IMR-90 (cell line): ENCODE results near the gene BAIAP2. TPM values are rescaled to one million over a fixed set of nuclear protein-coding genes. Genes with fewer than 3 reads are reported as not detected.

Source experiments
- ATAC-seq: fragments of 200-7000 bp; cut with Tn5 transposase; 2 replicates; pipeline ENCODE4 v1.9.1; 2020; ENCODE audit warnings: low read depth, mild to moderate bottlenecking, moderate library complexity
- BruUV-seq: library from RNA; stranded (reverse); fragments of 400-500 nt; replicated peaks from 2 replicates; lab custom pipeline; 2021; lab: Mats Ljungman, UMichigan
- CTCF ChIA-PET: fragments of 300-600 bp; formaldehyde crosslinking; extraction: SDS; loops from one replicate; lab custom pipeline; 2021; ENCODE audit warnings: antibody characterized with exemption; lab: Yijun Ruan, JAX
- POLR2A ChIA-PET: fragments of 300-600 bp; sonication (Branson Sonifier 250); formaldehyde crosslinking; loops from one replicate; lab custom pipeline; 2022; ENCODE audit warnings: antibody characterized with exemption; ENCODE audit not compliant: unreplicated experiment; lab: Charles Lee
- DNase-seq: peaks from one replicate; pipeline ENCODE4 v3.0.0; 2013
- H2AFZ ChIP-seq: replicated peaks from 2 replicates; pipeline ENCODE3; 2013; ENCODE audit warnings: low read length, mild to moderate bottlenecking; ENCODE audit not compliant: poor library complexity
- H2AK5ac ChIP-seq: 2 replicates; pipeline ENCODE4 v1.6.1; 2013; ENCODE audit warnings: low read depth, low read length, inconsistent platforms
- H2AK9ac ChIP-seq: replicated peaks from 2 replicates; pipeline ENCODE3; 2013; ENCODE audit warnings: mild to moderate bottlenecking, low read depth, low read length, moderate library complexity; ENCODE audit not compliant: poor library complexity
- H2BK120ac ChIP-seq: 2 replicates; pipeline ENCODE4 v1.6.1; 2013; ENCODE audit warnings: low read depth, low read length, inconsistent platforms
- H2BK15ac ChIP-seq: 3 replicates; pipeline ENCODE4 v1.6.1; 2013; ENCODE audit warnings: low read depth, low read length, inconsistent platforms
- H2BK20ac ChIP-seq: 2 replicates; pipeline ENCODE4 v1.6.1; 2013; ENCODE audit warnings: low read depth, mild to moderate bottlenecking, inconsistent platforms, low read length, moderate library complexity
- H2BK5ac ChIP-seq: 2 replicates; pipeline ENCODE4 v1.6.1; 2013; ENCODE audit warnings: mild to moderate bottlenecking, low read depth, low read length, inconsistent platforms; ENCODE audit not compliant: poor library complexity, severe bottlenecking
- H3K14ac ChIP-seq: replicated peaks from 2 replicates; pipeline ENCODE4 v1.6.1; 2013; ENCODE audit warnings: low read depth, low read length, inconsistent platforms
- H3K18ac ChIP-seq: 2 replicates; pipeline ENCODE4 v1.6.1; 2013; ENCODE audit warnings: low read depth, low read length, control low read depth
- H3K23ac ChIP-seq: 2 replicates; pipeline ENCODE4 v1.6.1; 2013; ENCODE audit warnings: low read depth, low read length, inconsistent platforms
- H3K27ac ChIP-seq: 2 replicates; pipeline ENCODE4 v1.5.1; 2013; ENCODE audit warnings: mild to moderate bottlenecking, control low read depth, low read length; ENCODE audit not compliant: insufficient read depth
- H3K27me3 ChIP-seq: 2 replicates; pipeline ENCODE4 v1.6.1; 2013; ENCODE audit warnings: low read length; ENCODE audit not compliant: control insufficient read depth, insufficient read depth
- H3K36me3 ChIP-seq: 2 replicates; pipeline ENCODE4 v1.6.1; 2013; ENCODE audit warnings: low read length, mixed read lengths; ENCODE audit not compliant: control insufficient read depth, insufficient read depth
- H3K4ac ChIP-seq: 2 replicates; pipeline ENCODE4 v1.6.1; 2013; ENCODE audit warnings: low read depth, low read length, inconsistent platforms
- H3K4me1 ChIP-seq: 2 replicates; pipeline ENCODE4 v1.6.1; 2013; ENCODE audit warnings: low read length, mixed read lengths; ENCODE audit not compliant: control insufficient read depth, insufficient read depth
- H3K4me2 ChIP-seq: 2 replicates; pipeline ENCODE4 v1.6.1; 2013; ENCODE audit warnings: low read depth, mild to moderate bottlenecking, control low read depth, low read length, moderate library complexity
- H3K4me3 ChIP-seq: 2 replicates; pipeline ENCODE4 v1.5.1; 2013; ENCODE audit warnings: low read depth, mild to moderate bottlenecking, control low read depth, low read length, moderate library complexity; ENCODE audit not compliant: insufficient read depth
- H3K56ac ChIP-seq: 2 replicates; pipeline ENCODE4 v1.6.1; 2013; ENCODE audit warnings: low read length, inconsistent platforms; ENCODE audit not compliant: insufficient read depth; ENCODE audit errors: extremely low read depth
- H3K79me1 ChIP-seq, 2 experiments: 2 replicates each; pipeline ENCODE4 v1.6.1; 2013; ENCODE audit warnings: low read length in 2 of 2, inconsistent platforms in 1 of 2, low read depth in 1 of 2
- H3K9ac ChIP-seq: 2 replicates; pipeline ENCODE4 v1.6.1; 2013; ENCODE audit warnings: low read depth, low read length, control low read depth
- H3K9me1 ChIP-seq: 2 replicates; pipeline ENCODE4 v1.6.1; 2013; ENCODE audit warnings: low read length, inconsistent platforms; ENCODE audit not compliant: insufficient read depth
- H3K9me3 ChIP-seq: 2 replicates; pipeline ENCODE4 v1.6.1; 2013; ENCODE audit warnings: low read length; ENCODE audit not compliant: control insufficient read depth, insufficient read depth
- H4K20me1 ChIP-seq: 2 replicates; pipeline ENCODE4 v1.6.1; 2013; ENCODE audit warnings: low read length, inconsistent platforms; ENCODE audit not compliant: insufficient read depth
- H4K5ac ChIP-seq: 2 replicates; pipeline ENCODE4 v1.6.1; 2013; ENCODE audit warnings: mild to moderate bottlenecking, low read depth, low read length, control low read depth
- H4K8ac ChIP-seq, 2 experiments: 2 replicates each; pipeline ENCODE4 v1.6.1; 2013; ENCODE audit warnings: low read depth in 2 of 2, low read length in 2 of 2, control low read depth in 1 of 2, inconsistent platforms in 1 of 2
- H4K91ac ChIP-seq: 2 replicates; pipeline ENCODE4 v1.6.1; 2013; ENCODE audit warnings: low read depth, low read length, inconsistent platforms; ENCODE audit not compliant: insufficient read depth
- CHD1 ChIP-seq: IDR thresholded peaks from 2 replicates; pipeline ENCODE4 v1.6.1; 2012; ENCODE audit warnings: low read depth, low read length, improper control_type of control experiment
- CTCF ChIP-seq: conservative IDR thresholded peaks from 2 replicates; pipeline ENCODE4 v1.5.1; 2012; ENCODE audit warnings: mild to moderate bottlenecking, low read depth, low read length, improper control_type of control experiment
- MAFK ChIP-seq: IDR thresholded peaks from 2 replicates; pipeline ENCODE4 v1.6.1; 2012; ENCODE audit warnings: low read depth, low read length, improper control_type of control experiment
- RAD21 ChIP-seq: IDR thresholded peaks from 2 replicates; pipeline ENCODE4 v1.6.1; 2012; ENCODE audit warnings: low read length, improper control_type of control experiment
- WGBS, 2 experiments: methylation state at CpG; one replicate each; pipeline versions ENCODE4 v1.1.5 to v1.1.7; 2013; ENCODE audit warnings: missing lambda C conversion rate in 2 of 2; ENCODE audit not compliant: insufficient read length in 1 of 2; ENCODE audit errors: extremely low coverage in 2 of 2; 5-methylcytosine and 5-hydroxymethylcytosine counted together
- dilution Hi-C: fragments of 300-500 bp; cut with HindIII; formaldehyde crosslinking; loops from one replicate; pipeline ENCODE4 v1.14.3; 2018; ENCODE audit warnings: low sequenced_read_pairs; ENCODE audit not compliant: unreplicated experiment
- in situ Hi-C: fragments of 300-500 bp; cut with MboI; formaldehyde crosslinking; loops from 3 replicates; pipeline ENCODE4 v1.14.3; 2019; ENCODE audit warnings: low sequenced_read_pairs, inconsistent platforms, mixed read lengths
- intact Hi-C: fragments of 100-400 bp; cut with micrococcal nuclease; formaldehyde crosslinking; loops from 2 replicates; pipeline ENCODE4 v1.10.0; 2022
- polyA plus RNA-seq, 3 experiments: library from polyadenylated mRNA; depleted of rRNA; stranded (reverse); fragments of >200 nt; gene quantifications; 2 replicates each; pipeline ENCODE4 v1.2.3, GENCODE V29; 2012; ENCODE audit warnings: low replicate concordance in 1 of 3
- total RNA-seq: library from RNA; depleted of rRNA; stranded (reverse); fragments of >200 nt; gene quantifications from 2 replicates; pipeline ENCODE4 v1.2.3, GENCODE V29; 2012

BAIAP2 gene
- total and polyA plus RNA-seq, 2 of the 4 experiments (the other 2 are of a cell fraction), result 18.3 to 32.6 TPM

DNA sequence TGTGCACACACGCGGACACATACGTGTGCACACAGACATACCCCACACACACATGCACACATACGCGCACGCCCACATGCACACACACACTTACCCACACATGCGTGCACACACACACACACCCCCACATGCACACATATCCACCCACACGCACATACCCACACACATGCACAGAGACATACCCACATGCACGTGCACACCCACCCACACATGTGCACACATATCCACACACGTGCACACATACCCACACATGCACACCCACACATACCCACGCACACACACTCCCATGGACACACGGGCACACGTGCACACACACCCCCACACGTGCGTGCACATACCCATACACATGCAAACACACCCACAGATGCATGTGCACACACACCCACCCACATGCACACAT lies 103.1 kb downstream of the BAIAP2 start:
- CTCF ChIA-PET, result no interaction called here
- TF ChIP-seq CTCF (no peak), RAD21 (no peak), CHD1 (no peak), MAFK (no peak)
- no peak overlapping the region for H3K4me3 ChIP-seq

More for the DNA sequence above, 103.1 kb downstream of the BAIAP2 start:
- peaks cover 3% of the 10 kb centered on the region; the same call in 1 of the 2 replicates for H3K9me1 ChIP-seq
- H2AK5ac ChIP-seq, result no peak overlapping the region
- no peak overlapping the region for H3K27ac ChIP-seq
- no peak overlapping the region for H2BK5ac ChIP-seq
- no peak overlapping the region for H3K23ac ChIP-seq
- no peak overlapping the region for H4K5ac ChIP-seq
- in situ Hi-C loops (no loop called here), dilution Hi-C loops (no loop called here), intact Hi-C loops (no loop called here)
- H3K4me2 ChIP-seq, result no peak overlapping the region
- H3K14ac ChIP-seq, result no peak overlapping the region
- no peak overlapping the region for H3K56ac ChIP-seq
- H4K91ac ChIP-seq, result no peak overlapping the region
- no peaks in the 10 kb centered on the region for H3K79me1 ChIP-seq
- POLR2A ChIA-PET, result no interaction called here
- no peak overlapping the region for H3K4ac ChIP-seq
- no peaks in the 10 kb centered on the region for H3K4me1 ChIP-seq
- H3K27me3 ChIP-seq, result peaks cover 13% of the 10 kb centered on the region; the same call in 1 of the 2 replicates
- no peak overlapping the region for H2BK120ac ChIP-seq
- DNase-seq, result no peak
- H3K9me3 ChIP-seq, result no peaks in the 10 kb centered on the region
- H3K36me3 ChIP-seq, result no peaks in the 10 kb centered on the region
- no peak overlapping the region for H3K18ac ChIP-seq
- H3K9ac ChIP-seq, result no peak overlapping the region
- H2BK20ac ChIP-seq, result no peak overlapping the region
- no peaks in the 10 kb centered on the region for H4K20me1 ChIP-seq
- H4K8ac ChIP-seq, result no peak overlapping the region
- H2BK15ac ChIP-seq, result no peak overlapping the region
- ATAC-seq, result no peak
- H2AK9ac ChIP-seq, result no peak overlapping the region
- WGBS, 2 experiments, result 84% methylated on average over 15 of the region's 15 CpGs; no CpG with 5 or more reads in 1 of the 2 experiments
- no TSS peak for BruUV-seq
- H2AFZ ChIP-seq, result peak overlapping the region; percentile 32
